Measurements from ENCODE around the gene CADM1.

DNA sequence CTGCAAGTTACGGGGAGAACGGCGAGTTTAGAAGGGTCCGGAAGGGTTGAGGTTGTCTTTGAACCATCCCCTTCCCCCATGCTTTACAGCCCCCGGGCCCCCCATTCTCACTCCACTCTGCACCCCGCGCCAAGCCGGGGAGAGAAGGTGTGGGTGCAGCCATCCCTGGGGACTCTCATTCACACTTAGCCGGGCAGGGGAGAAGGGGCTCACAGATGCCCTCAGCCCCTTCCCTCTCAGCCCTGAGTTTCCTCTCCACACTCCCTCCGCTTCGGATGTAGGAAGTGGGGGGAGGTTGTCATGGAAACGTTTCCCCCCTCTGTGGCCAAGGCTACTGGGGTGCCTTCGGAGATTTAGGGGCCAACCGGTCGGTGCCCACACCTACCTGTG, 334 bp downstream of the CADM1 start:
- TF ChIP-seq POLR2A (IDR thresholded peaks at IDR 0.05) = no peak
- TF ChIP-seq, protein P1, sequence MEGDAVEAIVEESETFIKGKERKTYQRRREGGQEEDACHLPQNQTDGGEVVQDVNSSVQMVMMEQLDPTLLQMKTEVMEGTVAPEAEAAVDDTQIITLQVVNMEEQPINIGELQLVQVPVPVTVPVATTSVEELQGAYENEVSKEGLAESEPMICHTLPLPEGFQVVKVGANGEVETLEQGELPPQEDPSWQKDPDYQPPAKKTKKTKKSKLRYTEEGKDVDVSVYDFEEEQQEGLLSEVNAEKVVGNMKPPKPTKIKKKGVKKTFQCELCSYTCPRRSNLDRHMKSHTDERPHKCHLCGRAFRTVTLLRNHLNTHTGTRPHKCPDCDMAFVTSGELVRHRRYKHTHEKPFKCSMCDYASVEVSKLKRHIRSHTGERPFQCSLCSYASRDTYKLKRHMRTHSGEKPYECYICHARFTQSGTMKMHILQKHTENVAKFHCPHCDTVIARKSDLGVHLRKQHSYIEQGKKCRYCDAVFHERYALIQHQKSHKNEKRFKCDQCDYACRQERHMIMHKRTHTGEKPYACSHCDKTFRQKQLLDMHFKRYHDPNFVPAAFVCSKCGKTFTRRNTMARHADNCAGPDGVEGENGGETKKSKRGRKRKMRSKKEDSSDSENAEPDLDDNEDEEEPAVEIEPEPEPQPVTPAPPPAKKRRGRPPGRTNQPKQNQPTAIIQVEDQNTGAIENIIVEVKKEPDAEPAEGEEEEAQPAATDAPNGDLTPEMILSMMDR (IDR thresholded peaks at IDR 0.05) = no peak
